SK-N-SH treated with all-trans-retinoic acid at 6 μM for 48 hours (cell line): ENCODE measurements around the gene HYAL4.

ENCODE experiments used
- ATAC-seq: fragments of 200-7000 bp; cut with Tn5 transposase; 3 replicates; pipeline ENCODE4 v1.9.1; 2020; ENCODE audit warnings: mild to moderate bottlenecking, moderate library complexity
- ARNTL ChIP-seq: fragments of 450-650 bp; formaldehyde crosslinking; IDR thresholded peaks from 2 replicates; pipeline ENCODE4 v1.5.0; 2020; ENCODE audit warnings: low read depth, mild to moderate bottlenecking, moderate library complexity, borderline replicate concordance
- BACH2 ChIP-seq: fragments of 250-450 bp; sonication (Bioruptor Pico); IDR thresholded peaks from 2 replicates; pipeline ENCODE4 v1.9.0; 2021; ENCODE audit warnings: mild to moderate bottlenecking, borderline replicate concordance
- CSDC2 ChIP-seq: fragments of 250-450 bp; sonication (Bioruptor Pico); IDR thresholded peaks from 2 replicates; pipeline ENCODE4 v1.5.0; 2020; ENCODE audit warnings: mild to moderate bottlenecking, moderate library complexity
- ESRRG ChIP-seq: fragments of 250-450 bp; sonication (Bioruptor Pico); IDR thresholded peaks from 2 replicates; pipeline ENCODE4 v1.6.1; 2021; ENCODE audit warnings: mild to moderate bottlenecking
- GLIS3 ChIP-seq: fragments of 250-450 bp; sonication (Bioruptor Pico); IDR thresholded peaks from 2 replicates; pipeline ENCODE4 v1.5.0; 2020; ENCODE audit warnings: mild to moderate bottlenecking, moderate library complexity
- ISL1 ChIP-seq: fragments of 250-450 bp; sonication (Bioruptor Pico); IDR thresholded peaks from 2 replicates; pipeline ENCODE4 v2.1.2; 2022; ENCODE audit warnings: mild to moderate bottlenecking, moderate library complexity
- PPARA ChIP-seq: fragments of 250-450 bp; sonication (Bioruptor Pico); IDR thresholded peaks from 2 replicates; pipeline ENCODE4 v1.5.0; 2020; ENCODE audit warnings: mild to moderate bottlenecking, borderline replicate concordance
- RARB ChIP-seq: fragments of 250-450 bp; sonication (Bioruptor Pico); IDR thresholded peaks from 2 replicates; pipeline ENCODE4 v1.8.0; 2021; ENCODE audit warnings: mild to moderate bottlenecking, moderate library complexity
- SNAI2 ChIP-seq: fragments of 250-450 bp; sonication (Bioruptor Pico); IDR thresholded peaks from 2 replicates; pipeline ENCODE4 v1.5.0; 2020; ENCODE audit warnings: mild to moderate bottlenecking, moderate library complexity
- TCF4 ChIP-seq: fragments of 250-450 bp; sonication (Bioruptor Pico); IDR thresholded peaks from 2 replicates; pipeline ENCODE4 v1.8.0; 2021; ENCODE audit warnings: mild to moderate bottlenecking, moderate library complexity, borderline replicate concordance
- TOX ChIP-seq: fragments of 250-450 bp; sonication (Bioruptor Pico); IDR thresholded peaks from 2 replicates; pipeline ENCODE4 v1.8.0; 2021; ENCODE audit warnings: mild to moderate bottlenecking, moderate library complexity, borderline replicate concordance
- ZC3H10 ChIP-seq: fragments of 250-450 bp; sonication (Bioruptor Pico); IDR thresholded peaks from 2 replicates; pipeline ENCODE4 v1.5.1; 2021; ENCODE audit warnings: mild to moderate bottlenecking, moderate library complexity
- ZFP3 ChIP-seq: fragments of 250-450 bp; sonication (Bioruptor Pico); IDR thresholded peaks from 2 replicates; pipeline ENCODE4 v1.5.0; 2020; ENCODE audit warnings: mild to moderate bottlenecking, moderate library complexity
- ZFP30 ChIP-seq: fragments of 450-650 bp; formaldehyde crosslinking; IDR thresholded peaks from 2 replicates; pipeline ENCODE4 v1.5.0; 2022; ENCODE audit warnings: mild to moderate bottlenecking, moderate library complexity
- ZNF8 ChIP-seq: fragments of 450-650 bp; formaldehyde crosslinking; IDR thresholded peaks from 2 replicates; pipeline ENCODE4 v1.5.0; 2020; ENCODE audit warnings: mild to moderate bottlenecking, moderate library complexity
- TF ChIP-seq, protein P1 (sequence below): fragments of 250-450 bp; sonication (Bioruptor Pico); IDR thresholded peaks from 2 replicates; pipeline ENCODE4 v1.8.0; 2020; ENCODE audit warnings: mild to moderate bottlenecking, moderate library complexity, borderline replicate concordance
- TF ChIP-seq, protein P2 (sequence below): fragments of 250-450 bp; sonication (Bioruptor Pico); IDR thresholded peaks from 2 replicates; pipeline ENCODE4 v1.8.0; 2021; ENCODE audit warnings: low read depth, mild to moderate bottlenecking, moderate library complexity, borderline replicate concordance
- TF ChIP-seq, protein P3 (sequence below): fragments of 250-450 bp; sonication (Bioruptor Pico); IDR thresholded peaks from 2 replicates; pipeline ENCODE4 v1.5.1; 2021; ENCODE audit warnings: mild to moderate bottlenecking, moderate library complexity
- TF ChIP-seq, protein P4 (sequence below): fragments of 250-450 bp; sonication (Bioruptor Pico); IDR thresholded peaks from 2 replicates; pipeline ENCODE4 v1.5.1; 2020; ENCODE audit warnings: low read depth, mild to moderate bottlenecking, moderate library complexity
- TF ChIP-seq, protein P5 (sequence below): fragments of 250-450 bp; sonication (Bioruptor Pico); IDR thresholded peaks from 2 replicates; pipeline ENCODE4 v1.5.0; 2020; ENCODE audit warnings: mild to moderate bottlenecking, moderate library complexity

Gene HYAL4

DNA sequence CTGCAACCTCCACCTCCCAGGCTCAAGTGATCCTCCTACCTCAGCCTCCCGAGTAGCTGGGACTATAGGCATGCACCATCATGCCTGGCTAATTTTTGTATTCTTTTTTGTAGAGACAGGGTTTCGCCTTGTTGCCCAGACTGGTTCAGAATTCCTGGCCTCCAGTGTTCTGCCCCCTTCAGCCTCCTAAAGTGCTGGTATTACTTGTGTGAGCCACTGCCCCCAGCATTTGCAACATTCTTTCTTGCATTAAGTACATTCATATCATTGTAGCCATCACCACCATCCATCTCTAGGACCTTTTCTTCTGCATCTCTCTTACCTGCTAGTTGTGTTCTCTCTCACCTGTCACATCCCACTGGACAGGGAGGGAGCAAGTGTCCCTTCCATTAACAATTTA lies 35.5 kb upstream of the HYAL4 start:
- ATAC-seq, result no peak
- no peak for TF ChIP-seq ESRRG (CRISPR knock-in tag)
- TF ChIP-seq CSDC2 (CRISPR knock-in tag), result no peak
- no peak for TF ChIP-seq GLIS3 (CRISPR knock-in tag)
- TF ChIP-seq, protein P1, sequence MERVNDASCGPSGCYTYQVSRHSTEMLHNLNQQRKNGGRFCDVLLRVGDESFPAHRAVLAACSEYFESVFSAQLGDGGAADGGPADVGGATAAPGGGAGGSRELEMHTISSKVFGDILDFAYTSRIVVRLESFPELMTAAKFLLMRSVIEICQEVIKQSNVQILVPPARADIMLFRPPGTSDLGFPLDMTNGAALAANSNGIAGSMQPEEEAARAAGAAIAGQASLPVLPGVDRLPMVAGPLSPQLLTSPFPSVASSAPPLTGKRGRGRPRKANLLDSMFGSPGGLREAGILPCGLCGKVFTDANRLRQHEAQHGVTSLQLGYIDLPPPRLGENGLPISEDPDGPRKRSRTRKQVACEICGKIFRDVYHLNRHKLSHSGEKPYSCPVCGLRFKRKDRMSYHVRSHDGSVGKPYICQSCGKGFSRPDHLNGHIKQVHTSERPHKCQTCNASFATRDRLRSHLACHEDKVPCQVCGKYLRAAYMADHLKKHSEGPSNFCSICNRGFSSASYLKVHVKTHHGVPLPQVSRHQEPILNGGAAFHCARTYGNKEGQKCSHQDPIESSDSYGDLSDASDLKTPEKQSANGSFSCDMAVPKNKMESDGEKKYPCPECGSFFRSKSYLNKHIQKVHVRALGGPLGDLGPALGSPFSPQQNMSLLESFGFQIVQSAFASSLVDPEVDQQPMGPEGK, result no peak
- no peak for TF ChIP-seq ZNF8 (CRISPR knock-in tag)
- no peak for TF ChIP-seq TCF4 (CRISPR knock-in tag)
- TF ChIP-seq, protein P2, sequence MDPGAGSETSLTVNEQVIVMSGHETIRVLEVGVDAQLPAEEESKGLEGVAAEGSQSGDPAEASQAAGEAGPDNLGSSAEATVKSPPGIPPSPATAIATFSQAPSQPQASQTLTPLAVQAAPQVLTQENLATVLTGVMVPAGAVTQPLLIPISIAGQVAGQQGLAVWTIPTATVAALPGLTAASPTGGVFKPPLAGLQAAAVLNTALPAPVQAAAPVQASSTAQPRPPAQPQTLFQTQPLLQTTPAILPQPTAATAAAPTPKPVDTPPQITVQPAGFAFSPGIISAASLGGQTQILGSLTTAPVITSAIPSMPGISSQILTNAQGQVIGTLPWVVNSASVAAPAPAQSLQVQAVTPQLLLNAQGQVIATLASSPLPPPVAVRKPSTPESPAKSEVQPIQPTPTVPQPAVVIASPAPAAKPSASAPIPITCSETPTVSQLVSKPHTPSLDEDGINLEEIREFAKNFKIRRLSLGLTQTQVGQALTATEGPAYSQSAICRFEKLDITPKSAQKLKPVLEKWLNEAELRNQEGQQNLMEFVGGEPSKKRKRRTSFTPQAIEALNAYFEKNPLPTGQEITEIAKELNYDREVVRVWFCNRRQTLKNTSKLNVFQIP (CRISPR knock-in tag), result no peak
- no peak for TF ChIP-seq ZFP3 (CRISPR knock-in tag)
- no peak for TF ChIP-seq ZFP30 (CRISPR knock-in tag)
- TF ChIP-seq SNAI2, result no peak
- TF ChIP-seq, protein P3, sequence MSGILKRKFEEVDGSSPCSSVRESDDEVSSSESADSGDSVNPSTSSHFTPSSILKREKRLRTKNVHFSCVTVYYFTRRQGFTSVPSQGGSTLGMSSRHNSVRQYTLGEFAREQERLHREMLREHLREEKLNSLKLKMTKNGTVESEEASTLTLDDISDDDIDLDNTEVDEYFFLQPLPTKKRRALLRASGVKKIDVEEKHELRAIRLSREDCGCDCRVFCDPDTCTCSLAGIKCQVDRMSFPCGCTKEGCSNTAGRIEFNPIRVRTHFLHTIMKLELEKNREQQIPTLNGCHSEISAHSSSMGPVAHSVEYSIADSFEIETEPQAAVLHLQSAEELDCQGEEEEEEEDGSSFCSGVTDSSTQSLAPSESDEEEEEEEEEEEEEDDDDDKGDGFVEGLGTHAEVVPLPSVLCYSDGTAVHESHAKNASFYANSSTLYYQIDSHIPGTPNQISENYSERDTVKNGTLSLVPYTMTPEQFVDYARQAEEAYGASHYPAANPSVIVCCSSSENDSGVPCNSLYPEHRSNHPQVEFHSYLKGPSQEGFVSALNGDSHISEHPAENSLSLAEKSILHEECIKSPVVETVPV (CRISPR knock-in tag), result no peak
- TF ChIP-seq, protein P4, sequence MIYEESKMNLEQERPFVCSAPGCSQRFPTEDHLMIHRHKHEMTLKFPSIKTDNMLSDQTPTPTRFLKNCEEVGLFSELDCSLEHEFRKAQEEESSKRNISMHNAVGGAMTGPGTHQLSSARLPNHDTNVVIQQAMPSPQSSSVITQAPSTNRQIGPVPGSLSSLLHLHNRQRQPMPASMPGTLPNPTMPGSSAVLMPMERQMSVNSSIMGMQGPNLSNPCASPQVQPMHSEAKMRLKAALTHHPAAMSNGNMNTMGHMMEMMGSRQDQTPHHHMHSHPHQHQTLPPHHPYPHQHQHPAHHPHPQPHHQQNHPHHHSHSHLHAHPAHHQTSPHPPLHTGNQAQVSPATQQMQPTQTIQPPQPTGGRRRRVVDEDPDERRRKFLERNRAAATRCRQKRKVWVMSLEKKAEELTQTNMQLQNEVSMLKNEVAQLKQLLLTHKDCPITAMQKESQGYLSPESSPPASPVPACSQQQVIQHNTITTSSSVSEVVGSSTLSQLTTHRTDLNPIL, result no peak
- no peak for TF ChIP-seq BACH2 (CRISPR knock-in tag)
- no peak for TF ChIP-seq ISL1 (CRISPR knock-in tag)
- TF ChIP-seq ARNTL (CRISPR knock-in tag), result no peak

DNA sequence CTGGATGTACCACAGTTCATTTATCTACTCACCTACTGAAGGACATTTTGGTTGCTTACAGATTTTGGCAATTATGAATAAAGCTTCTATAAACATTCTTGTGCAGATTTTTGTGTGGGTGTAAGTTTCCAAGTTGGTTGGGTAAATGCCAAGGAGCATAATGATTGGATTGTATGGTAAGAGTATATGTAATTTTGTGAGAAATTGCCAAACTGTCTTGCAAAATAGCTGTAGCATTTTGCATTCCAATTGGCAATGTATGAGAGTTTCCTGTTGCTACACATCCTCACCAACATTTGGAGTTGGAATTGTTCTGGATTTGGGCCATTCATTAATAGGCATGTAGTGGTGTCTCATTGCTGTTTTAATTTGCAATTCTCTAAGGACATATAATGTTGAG lies 33.9 kb upstream of the HYAL4 start:
- ATAC-seq, result no peak
- TF ChIP-seq RARB (CRISPR knock-in tag) (no peak), ZC3H10 (CRISPR knock-in tag) (no peak), TCF4 (CRISPR knock-in tag) (no peak), ZFP3 (CRISPR knock-in tag) (no peak), TOX (CRISPR knock-in tag) (no peak), ZNF8 (CRISPR knock-in tag) (no peak), GLIS3 (CRISPR knock-in tag) (no peak), PPARA (CRISPR knock-in tag) (no peak), SNAI2 (no peak), ISL1 (CRISPR knock-in tag) (no peak)
- TF ChIP-seq, protein P3 (CRISPR knock-in tag), result no peak
- TF ChIP-seq, protein P5, sequence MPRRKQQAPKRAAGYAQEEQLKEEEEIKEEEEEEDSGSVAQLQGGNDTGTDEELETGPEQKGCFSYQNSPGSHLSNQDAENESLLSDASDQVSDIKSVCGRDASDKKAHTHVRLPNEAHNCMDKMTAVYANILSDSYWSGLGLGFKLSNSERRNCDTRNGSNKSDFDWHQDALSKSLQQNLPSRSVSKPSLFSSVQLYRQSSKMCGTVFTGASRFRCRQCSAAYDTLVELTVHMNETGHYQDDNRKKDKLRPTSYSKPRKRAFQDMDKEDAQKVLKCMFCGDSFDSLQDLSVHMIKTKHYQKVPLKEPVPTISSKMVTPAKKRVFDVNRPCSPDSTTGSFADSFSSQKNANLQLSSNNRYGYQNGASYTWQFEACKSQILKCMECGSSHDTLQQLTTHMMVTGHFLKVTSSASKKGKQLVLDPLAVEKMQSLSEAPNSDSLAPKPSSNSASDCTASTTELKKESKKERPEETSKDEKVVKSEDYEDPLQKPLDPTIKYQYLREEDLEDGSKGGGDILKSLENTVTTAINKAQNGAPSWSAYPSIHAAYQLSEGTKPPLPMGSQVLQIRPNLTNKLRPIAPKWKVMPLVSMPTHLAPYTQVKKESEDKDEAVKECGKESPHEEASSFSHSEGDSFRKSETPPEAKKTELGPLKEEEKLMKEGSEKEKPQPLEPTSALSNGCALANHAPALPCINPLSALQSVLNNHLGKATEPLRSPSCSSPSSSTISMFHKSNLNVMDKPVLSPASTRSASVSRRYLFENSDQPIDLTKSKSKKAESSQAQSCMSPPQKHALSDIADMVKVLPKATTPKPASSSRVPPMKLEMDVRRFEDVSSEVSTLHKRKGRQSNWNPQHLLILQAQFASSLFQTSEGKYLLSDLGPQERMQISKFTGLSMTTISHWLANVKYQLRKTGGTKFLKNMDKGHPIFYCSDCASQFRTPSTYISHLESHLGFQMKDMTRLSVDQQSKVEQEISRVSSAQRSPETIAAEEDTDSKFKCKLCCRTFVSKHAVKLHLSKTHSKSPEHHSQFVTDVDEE (CRISPR knock-in tag), result no peak
- TF ChIP-seq, protein P4, result no peak
